Umbilical cord (tissue), 2 donors: ENCODE measurements around the gene SEPHS2. TPM values are rescaled to one million over a fixed set of nuclear protein-coding genes. Genes with fewer than 3 reads are reported as not detected.
"Not testable (repeated sequence)": the region's sequence is repeated elsewhere in the genome, so short reads cannot be mapped to it uniquely, and the experiment has no call there.

ENCODE experiments used
- DNase-seq: peaks from one replicate; pipeline ENCODE4 v3.0.0-alpha.2; 2015; ENCODE audit warnings: low spot score
- total RNA-seq: library from RNA; depleted of rRNA; stranded (reverse); fragments of >200 nt; gene quantifications from one replicate; pipeline ENCODE4 v1.2.3, GENCODE V29; 2014; ENCODE audit warnings: low replicate concordance; ENCODE audit not compliant: insufficient read depth

Gene SEPHS2
- total RNA-seq, 1 donor from 2014 or later = 6.3 TPM

DNA sequence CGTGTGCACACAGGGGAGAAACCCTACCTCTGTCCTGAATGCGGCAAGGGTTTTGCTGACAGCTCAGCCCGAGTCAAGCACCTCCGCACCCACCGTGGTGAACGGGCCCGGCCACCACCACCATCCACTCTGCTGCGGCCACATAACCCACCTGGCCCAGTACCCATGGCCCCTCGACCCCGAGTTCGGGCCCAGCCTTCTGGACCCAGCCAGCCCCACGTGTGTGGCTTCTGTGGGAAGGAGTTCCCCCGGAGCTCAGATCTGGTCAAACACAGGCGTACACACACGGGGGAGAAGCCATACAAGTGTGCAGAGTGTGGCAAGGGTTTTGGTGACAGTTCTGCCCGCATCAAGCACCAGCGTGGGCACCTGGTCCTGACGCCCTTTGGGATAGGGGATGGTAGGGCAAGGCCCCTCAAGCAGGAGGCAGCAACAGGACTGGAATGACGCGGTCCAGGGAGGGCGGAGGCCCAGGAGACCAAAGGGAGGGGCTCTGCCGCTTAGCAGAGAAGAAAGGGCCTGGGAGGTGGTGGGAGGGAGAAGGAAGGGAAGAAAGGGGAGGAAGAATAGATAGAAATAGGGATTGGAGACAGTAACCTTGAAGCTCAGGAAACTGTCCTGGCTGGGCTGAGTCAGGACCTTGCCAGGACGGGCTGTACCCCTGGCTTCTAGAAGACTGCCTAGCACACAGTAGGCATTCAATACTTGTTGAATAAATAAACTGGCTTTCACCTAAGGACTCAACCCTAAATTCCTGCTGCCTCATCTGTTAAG, 46.8 kb downstream of the SEPHS2 start:
- DNase-seq = no peak

DNA sequence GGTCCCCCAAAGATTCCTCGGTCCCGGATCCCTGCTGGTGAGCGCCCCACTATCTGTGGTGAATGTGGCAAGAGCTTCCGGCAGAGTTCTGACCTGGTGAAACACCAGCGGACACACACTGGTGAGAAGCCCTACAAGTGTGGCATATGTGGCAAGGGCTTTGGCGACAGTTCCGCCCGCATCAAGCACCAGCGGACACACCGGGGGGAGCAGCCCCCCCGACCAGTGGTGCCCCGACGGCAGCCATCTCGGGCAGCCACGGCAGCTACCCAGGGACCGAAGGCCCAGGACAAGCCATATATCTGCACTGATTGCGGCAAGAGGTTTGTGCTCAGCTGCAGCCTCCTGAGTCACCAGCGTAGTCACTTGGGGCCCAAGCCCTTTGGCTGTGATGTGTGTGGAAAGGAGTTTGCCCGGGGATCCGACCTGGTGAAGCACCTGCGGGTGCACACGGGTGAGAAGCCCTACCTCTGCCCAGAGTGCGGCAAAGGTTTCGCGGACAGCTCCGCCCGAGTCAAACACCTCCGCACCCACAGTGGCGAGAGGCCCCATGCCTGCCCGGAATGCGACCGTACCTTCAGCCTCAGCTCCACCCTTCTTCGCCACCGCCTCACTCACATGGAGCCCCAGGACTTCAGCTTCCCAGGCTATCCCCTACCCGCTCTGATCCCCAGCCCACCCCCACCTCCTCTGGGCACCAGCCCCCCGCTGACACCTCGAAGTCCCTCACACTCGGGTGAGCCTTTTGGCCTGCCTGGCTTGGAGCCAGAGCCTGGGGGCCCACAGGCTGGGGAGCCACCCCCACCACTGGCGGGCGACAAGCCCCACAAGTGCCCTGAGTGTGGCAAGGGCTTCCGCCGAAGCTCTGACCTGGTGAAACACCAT, 47.7 kb downstream of the SEPHS2 start:
- DNase-seq = no peak

DNA sequence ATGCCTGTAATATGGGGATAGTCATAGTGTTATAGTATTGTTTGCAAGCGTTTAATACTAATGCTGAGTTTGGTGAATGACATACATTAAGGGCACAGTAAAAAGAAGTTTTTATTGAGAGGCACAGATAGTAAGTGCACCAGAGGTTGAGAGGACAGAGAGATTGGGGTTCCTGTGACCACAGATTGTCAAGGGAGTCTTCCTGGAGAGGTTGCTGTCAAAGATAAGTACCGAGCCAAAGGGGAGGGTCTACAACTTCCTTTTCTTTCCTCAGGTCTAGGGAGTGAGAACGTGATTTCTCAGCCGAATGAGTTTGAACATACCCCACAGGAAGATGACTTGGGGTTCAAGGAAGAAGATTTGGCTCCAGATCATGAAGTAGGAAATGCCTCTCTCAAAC, 48.6 kb downstream of the SEPHS2 start:
- no peak for DNase-seq

- DNase-seq = not testable (repeated sequence)
These were observed 49.0 kb downstream of the SEPHS2 start for GRCh38 chr16:30396627-30397026.

DNA sequence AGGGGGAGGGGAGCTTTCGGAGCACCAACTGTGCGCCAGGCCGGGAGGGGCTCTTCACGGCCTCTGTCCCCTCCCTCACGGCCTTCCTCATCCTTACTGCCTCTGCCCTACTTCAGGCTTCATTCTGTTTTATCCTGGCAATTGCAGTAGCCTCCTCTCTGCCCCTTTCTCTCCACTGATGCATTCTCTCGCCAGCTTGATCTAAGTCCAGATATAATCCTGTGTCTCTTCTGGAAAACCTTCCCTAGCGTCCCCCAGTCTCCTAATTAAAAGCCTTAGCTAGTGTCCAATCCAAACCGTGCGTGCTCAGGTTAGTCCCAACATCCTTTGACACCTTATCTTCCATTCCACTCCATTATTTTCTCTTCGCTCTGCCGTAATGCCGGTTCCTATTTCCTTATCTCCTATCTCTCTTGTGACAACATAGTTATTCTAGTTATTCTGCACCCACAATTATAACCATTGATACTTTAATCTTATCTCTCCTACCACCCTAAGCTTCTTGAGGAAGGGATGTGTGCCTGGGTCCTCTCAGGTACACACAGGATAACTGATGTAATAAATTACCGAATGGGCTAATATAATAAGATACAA, 49.6 kb downstream of the SEPHS2 start:
- peak; percentile 38 for DNase-seq

GRCh38 chr16:30395155-30395991, 50.3 kb downstream of the SEPHS2 start, which contains the start of gene ZNF48:
ZNF48 (plus strand) TSS chr16:30395420; CDS start chr16:30395795, 375 bp downstream.
- peak; percentile 95 for DNase-seq

- no peak for DNase-seq
These were observed 51.0 kb downstream of the SEPHS2 start for GRCh38 chr16:30394592-30395154.

Other genes with a start within 250 kb of the SEPHS2 start
- gene SULT1A3, start 246.6 kb downstream of the SEPHS2 start, total RNA-seq = 5.1 TPM
- gene NPIPB13, start 197.4 kb downstream of the SEPHS2 start, total RNA-seq = 0.24 TPM
- 20.9 TPM for gene CD2BP2, start 90.6 kb downstream of the SEPHS2 start, total RNA-seq
- gene TBC1D10B, start 75.4 kb downstream of the SEPHS2 start, total RNA-seq = 35.6 TPM
- not detected for gene MYL11, start 71.1 kb downstream of the SEPHS2 start, total RNA-seq
- 8.9 TPM for gene SEPTIN1, start 63.3 kb downstream of the SEPHS2 start, total RNA-seq
- 14.2 TPM for gene ZNF48, start 50.5 kb downstream of the SEPHS2 start, total RNA-seq
- gene ZNF771, start 38.3 kb downstream of the SEPHS2 start, total RNA-seq = 12.0 TPM
- gene DCTPP1, start 15.8 kb downstream of the SEPHS2 start, total RNA-seq = 10.1 TPM
- 3.1 TPM for gene ITGAL, start 26.9 kb upstream of the SEPHS2 start, total RNA-seq
- 14.7 TPM for gene ZNF768, start 80.7 kb upstream of the SEPHS2 start, total RNA-seq
- 5.5 TPM for gene ZNF747, start 89.0 kb upstream of the SEPHS2 start, total RNA-seq
- gene ZNF764, start 112.5 kb upstream of the SEPHS2 start, total RNA-seq = 4.1 TPM
- gene ZNF688, start 125.8 kb upstream of the SEPHS2 start, total RNA-seq = 5.1 TPM
- 17.3 TPM for gene ZNF785, start 139.8 kb upstream of the SEPHS2 start, total RNA-seq
- 8.2 TPM for gene ZNF689, start 164.5 kb upstream of the SEPHS2 start, total RNA-seq
- 0.96 TPM for gene PRR14, start 205.1 kb upstream of the SEPHS2 start, total RNA-seq
- gene FBRS, start 212.6 kb upstream of the SEPHS2 start, total RNA-seq = 13.5 TPM